Mesenchymal stem cell (in vitro differentiated cells and primary cell): ENCODE data around the gene SLC39A8.
"Not testable (repeated sequence)": the region's sequence is repeated elsewhere in the genome, so short reads cannot be mapped to it uniquely, and the experiment has no call there.

ENCODE experiments used
- DNase-seq: peaks from one replicate; pipeline ENCODE4 v3.0.0-alpha.2; 2013
- H2AFZ ChIP-seq: one replicate; pipeline ENCODE4 v1.6.1; 2013; ENCODE audit warnings: low read depth, mild to moderate bottlenecking, control low read depth, inconsistent platforms, low read length, moderate library complexity
- H2AK5ac ChIP-seq: 2 replicates; pipeline ENCODE4 v1.6.1; 2013; ENCODE audit warnings: low read length, moderate library complexity, mild to moderate bottlenecking, inconsistent platforms; ENCODE audit not compliant: severe bottlenecking
- H2BK120ac ChIP-seq: one replicate; pipeline ENCODE4 v1.6.1; 2013; ENCODE audit warnings: low read depth, mild to moderate bottlenecking, inconsistent platforms, low read length, moderate library complexity
- H2BK12ac ChIP-seq, 2 experiments: one replicate each; pipeline ENCODE4 v1.6.1; 2013; ENCODE audit warnings: inconsistent platforms in 2 of 2, low read length in 2 of 2, mild to moderate bottlenecking in 2 of 2, moderate library complexity in 2 of 2, control low read depth in 1 of 2
- H2BK15ac ChIP-seq: one replicate; pipeline ENCODE4 v1.6.1; 2013; ENCODE audit warnings: mild to moderate bottlenecking, low read depth, inconsistent platforms; ENCODE audit not compliant: poor library complexity, severe bottlenecking
- H2BK5ac ChIP-seq: 2 replicates; pipeline ENCODE4 v1.6.1; 2013; ENCODE audit warnings: low read depth, mild to moderate bottlenecking, low read length, control low read depth, inconsistent platforms; ENCODE audit not compliant: poor library complexity, severe bottlenecking
- H3K14ac ChIP-seq, 2 experiments: one replicate each; pipeline ENCODE4 v1.6.1; 2013; ENCODE audit warnings: inconsistent platforms in 2 of 2, low read length in 2 of 2, control low read depth in 1 of 2, mild to moderate bottlenecking in 1 of 2, moderate library complexity in 1 of 2
- H3K18ac ChIP-seq, 2 experiments: one replicate each; pipeline ENCODE4 v1.6.1; 2013; ENCODE audit warnings: inconsistent platforms in 2 of 2, low read length in 2 of 2, control low read depth in 1 of 2, low read depth in 1 of 2, mild to moderate bottlenecking in 1 of 2
- H3K23ac ChIP-seq, 2 experiments: one replicate each; pipeline ENCODE4 v1.6.1; 2013; ENCODE audit warnings: inconsistent platforms in 2 of 2, low read length in 2 of 2, mild to moderate bottlenecking in 2 of 2, moderate library complexity in 2 of 2, control low read depth in 1 of 2
- H3K27ac ChIP-seq: 2 replicates; pipeline ENCODE4 v1.5.1; 2013; ENCODE audit warnings: mild to moderate bottlenecking, moderate library complexity, low read length, control low read depth, inconsistent platforms; ENCODE audit not compliant: poor library complexity, severe bottlenecking
- H3K27me3 ChIP-seq, 2 experiments: 2 replicates each; pipeline versions ENCODE4 v1.6.1 to v1.7.0; 2013; ENCODE audit warnings: low read length in 2 of 2, mild to moderate bottlenecking in 2 of 2, moderate library complexity in 2 of 2, control low read depth in 1 of 2, inconsistent platforms in 1 of 2; ENCODE audit not compliant: control insufficient read depth in 1 of 2, insufficient read depth in 1 of 2
- H3K36me3 ChIP-seq, 2 experiments: 2 replicates each; pipeline versions ENCODE4 v1.6.1 to v1.7.0; 2013; ENCODE audit warnings: low read length in 2 of 2, control low read depth in 1 of 2, inconsistent platforms in 1 of 2, low read depth in 1 of 2, mild to moderate bottlenecking in 1 of 2; ENCODE audit not compliant: insufficient read depth in 2 of 2, control insufficient read depth in 1 of 2
- H3K4ac ChIP-seq, 2 experiments: one replicate each; pipeline ENCODE4 v1.6.1; 2013; ENCODE audit warnings: inconsistent platforms in 2 of 2, low read length in 2 of 2, mild to moderate bottlenecking in 2 of 2, moderate library complexity in 2 of 2, control low read depth in 1 of 2, low read depth in 1 of 2
- H3K4me1 ChIP-seq: 2 replicates; pipeline ENCODE4 v1.6.1; 2013; ENCODE audit warnings: low read depth, low read length, control low read depth; ENCODE audit not compliant: control insufficient read depth, insufficient read depth
- H3K4me2 ChIP-seq: 2 replicates; pipeline ENCODE4 v1.6.1; 2013; ENCODE audit warnings: low read length, mild to moderate bottlenecking, inconsistent platforms; ENCODE audit not compliant: poor library complexity, severe bottlenecking
- H3K4me3 ChIP-seq, 2 experiments: 2 replicates each; pipeline versions ENCODE4 v1.5.1 to v1.7.0; 2013; ENCODE audit warnings: low read length in 2 of 2, mild to moderate bottlenecking in 2 of 2, control low read depth in 1 of 2, low read depth in 1 of 2; ENCODE audit not compliant: insufficient read depth in 1 of 2
- H3K79me1 ChIP-seq: replicated peaks from 2 replicates; pipeline ENCODE4 v1.6.1; 2013; ENCODE audit warnings: mild to moderate bottlenecking, control low read depth, low read length, inconsistent platforms; ENCODE audit not compliant: poor library complexity, severe bottlenecking
- H3K9ac ChIP-seq: 2 replicates; pipeline ENCODE4 v1.7.0; 2013; ENCODE audit warnings: mild to moderate bottlenecking, low read length, moderate library complexity
- H3K9me3 ChIP-seq: 2 replicates; pipeline ENCODE4 v1.7.0; 2013; ENCODE audit warnings: mild to moderate bottlenecking, low read length; ENCODE audit not compliant: control insufficient read depth
- H4K8ac ChIP-seq: one replicate; pipeline ENCODE4 v1.6.1; 2013; ENCODE audit warnings: inconsistent platforms, mild to moderate bottlenecking, low read length, moderate library complexity
- H4K91ac ChIP-seq: one replicate; pipeline ENCODE4 v1.6.1; 2013; ENCODE audit warnings: mild to moderate bottlenecking, low read length, inconsistent platforms
- WGBS: methylation state at CpG from one replicate; pipeline ENCODE4 v1.1.7; 2013; ENCODE audit warnings: mixed read lengths; 5-methylcytosine and 5-hydroxymethylcytosine counted together

SLC39A8 gene

DNA sequence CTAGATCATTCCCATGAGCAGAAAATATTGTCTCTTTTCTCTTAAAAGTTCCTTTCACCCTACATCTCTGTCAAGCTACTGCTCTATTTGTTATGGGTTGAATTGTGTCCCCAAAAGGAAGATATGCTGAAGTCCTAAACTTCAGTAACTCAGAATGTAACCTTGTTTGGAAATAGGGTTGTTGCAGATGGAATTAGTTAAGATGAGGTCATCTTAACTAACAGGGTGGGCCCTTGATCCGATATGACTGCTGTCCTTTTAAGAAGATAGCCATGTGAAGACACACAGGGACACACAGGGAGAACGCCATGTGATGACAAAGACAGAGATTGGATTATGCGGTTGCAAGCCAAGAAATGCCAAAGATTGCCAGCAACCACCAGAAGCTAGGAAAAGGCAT is 12.8 kb upstream of the SLC39A8 start:
- H3K9ac ChIP-seq, result no peak overlapping the region
- no peak overlapping the region for H4K91ac ChIP-seq
- no peak overlapping the region for H4K8ac ChIP-seq
- H3K4ac ChIP-seq, result no peak overlapping the region
- H3K27ac ChIP-seq, result no peak overlapping the region
- no peak overlapping the region for H2AK5ac ChIP-seq
- no peak overlapping the region for H3K4me2 ChIP-seq
- H3K18ac ChIP-seq, result no peak overlapping the region
- no peaks in the 10 kb centered on the region for H3K27me3 ChIP-seq
- no peaks in the 10 kb centered on the region for H3K4me1 ChIP-seq
- no peak overlapping the region for H3K4me3 ChIP-seq
- H2BK12ac ChIP-seq, result no peak overlapping the region
- no peaks in the 10 kb centered on the region for H3K36me3 ChIP-seq
- H3K79me1 ChIP-seq, result no peaks in the 10 kb centered on the region
- H2BK120ac ChIP-seq, result no peak overlapping the region
- no peak overlapping the region for H2AFZ ChIP-seq
- H3K9me3 ChIP-seq, result no peaks in the 10 kb centered on the region
- H2BK5ac ChIP-seq, result no peak overlapping the region
- no peak overlapping the region for H3K23ac ChIP-seq
- 94% methylated on average over 3 of the region's 3 CpGs for WGBS
- no peak overlapping the region for H3K14ac ChIP-seq
- no peak for DNase-seq
- no peak overlapping the region for H2BK15ac ChIP-seq

DNA sequence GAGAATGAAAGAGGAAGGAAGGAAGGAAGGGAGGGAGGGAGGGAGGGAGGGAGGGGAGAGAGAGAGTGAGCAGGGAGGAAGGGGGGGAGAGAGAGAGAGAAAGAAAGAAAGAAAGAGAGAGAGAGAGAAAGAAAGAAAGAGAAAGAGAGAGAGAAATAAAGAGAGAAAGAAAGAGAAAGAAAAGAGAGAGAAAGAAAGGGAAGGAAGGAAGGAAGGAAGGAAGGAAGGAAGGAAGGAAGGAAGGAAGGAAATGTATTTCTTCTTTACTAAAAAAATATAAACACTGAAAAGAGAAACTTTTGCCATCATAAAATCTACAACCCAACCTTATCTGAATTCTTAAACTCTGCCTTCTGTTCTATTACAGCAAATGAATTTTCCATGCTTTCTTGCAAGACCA is 12.4 kb upstream of the SLC39A8 start:
- not testable (repeated sequence) for H3K18ac ChIP-seq, H4K8ac ChIP-seq, H2AFZ ChIP-seq, H3K4me1 ChIP-seq, H3K4me3 ChIP-seq, H3K36me3 ChIP-seq, H2AK5ac ChIP-seq, H3K14ac ChIP-seq, H3K9ac ChIP-seq, H2BK12ac ChIP-seq, H3K27ac ChIP-seq, H3K23ac ChIP-seq, H3K27me3 ChIP-seq, H4K91ac ChIP-seq, H3K4me2 ChIP-seq, H2BK5ac ChIP-seq, H3K79me1 ChIP-seq, H3K4ac ChIP-seq, H2BK120ac ChIP-seq, DNase-seq, H2BK15ac ChIP-seq, H3K9me3 ChIP-seq

DNA sequence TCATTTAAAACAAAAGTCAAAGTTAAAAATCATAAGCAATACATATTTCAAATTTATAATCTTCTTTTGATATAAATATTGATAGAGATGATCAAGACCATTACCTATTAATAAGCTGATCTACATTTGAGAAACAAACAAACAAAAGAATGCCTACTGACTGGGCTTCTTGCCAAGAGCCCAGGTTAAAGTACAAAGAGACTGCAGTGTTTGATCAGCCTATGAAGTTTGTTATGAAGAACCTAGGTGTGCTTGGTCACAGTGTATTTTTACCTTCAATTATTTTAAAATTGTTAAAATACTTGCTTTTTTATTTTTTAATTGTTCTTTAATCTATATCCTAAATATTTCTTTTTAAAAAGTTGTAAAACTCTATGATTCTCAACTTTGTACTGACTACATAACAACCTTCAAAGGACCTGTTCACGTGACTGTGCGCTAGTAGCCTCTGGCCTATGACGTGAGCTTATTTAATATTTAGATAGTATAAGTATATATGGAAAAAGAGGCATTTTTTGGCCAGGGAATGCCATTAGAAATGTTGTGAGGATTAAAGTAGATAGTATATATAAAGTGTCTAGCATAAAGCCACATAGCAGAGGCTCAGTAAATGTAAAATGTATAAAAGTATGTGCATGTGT is 11.4 kb upstream of the SLC39A8 start:
- no peak for DNase-seq
- WGBS, result 87% methylated on average over 3 of the region's 3 CpGs
- H3K23ac ChIP-seq, result no peak overlapping the region

DNA sequence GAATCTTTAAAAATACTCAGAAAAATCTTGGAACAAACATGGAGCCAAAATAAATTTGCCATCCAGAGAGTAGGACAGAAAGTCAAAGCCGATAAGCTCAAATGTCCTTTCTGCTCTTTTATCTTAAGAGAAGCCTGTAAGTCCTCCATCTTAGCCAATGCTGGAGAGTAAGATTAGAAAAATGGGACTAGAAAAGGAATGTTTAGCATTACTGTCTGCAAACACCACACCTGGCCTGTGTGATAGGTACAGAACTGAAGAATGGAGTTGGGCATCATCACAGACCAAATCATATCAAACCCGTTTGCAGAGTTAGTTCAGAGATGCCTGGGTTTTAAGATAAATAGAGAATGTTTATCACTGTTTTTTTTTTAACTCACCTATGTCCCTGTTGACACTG is 10.5 kb upstream of the SLC39A8 start:
- no peaks in the 10 kb centered on the region for H3K27me3 ChIP-seq
- H4K91ac ChIP-seq, result no peak overlapping the region
- no peaks in the 10 kb centered on the region for H3K4me1 ChIP-seq
- no peak overlapping the region for H3K14ac ChIP-seq
- no peak overlapping the region for H3K4me3 ChIP-seq
- no peak overlapping the region for H2BK120ac ChIP-seq
- H3K9me3 ChIP-seq, result no peaks in the 10 kb centered on the region
- no peak overlapping the region for H4K8ac ChIP-seq
- no peak overlapping the region for H3K4me2 ChIP-seq
- no peak overlapping the region for H2BK12ac ChIP-seq
- no peak overlapping the region for H3K27ac ChIP-seq
- no peak overlapping the region for H3K4ac ChIP-seq
- no peaks in the 10 kb centered on the region for H3K36me3 ChIP-seq
- H3K23ac ChIP-seq, result no peak overlapping the region
- H3K9ac ChIP-seq, result no peak overlapping the region
- no peak overlapping the region for H3K18ac ChIP-seq
- no peak overlapping the region for H2AFZ ChIP-seq
- WGBS, result 100% methylated on average over 1 of the region's 2 CpGs
- no peak overlapping the region for H2AK5ac ChIP-seq
- H3K79me1 ChIP-seq, result no peaks in the 10 kb centered on the region
- no peak overlapping the region for H2BK5ac ChIP-seq
- H2BK15ac ChIP-seq, result no peak overlapping the region
- DNase-seq, result no peak

More for the DNA sequence above, 11.4 kb upstream of the SLC39A8 start:
- no peak overlapping the region for H2AFZ ChIP-seq
- H3K14ac ChIP-seq, result no peak overlapping the region
- H2BK120ac ChIP-seq, result no peak overlapping the region
- H2BK12ac ChIP-seq, result no peak overlapping the region
- H3K79me1 ChIP-seq, result no peaks in the 10 kb centered on the region
- no peak overlapping the region for H4K8ac ChIP-seq
- H2BK15ac ChIP-seq, result no peak overlapping the region
- H3K18ac ChIP-seq, result no peak overlapping the region
- no peak overlapping the region for H3K9ac ChIP-seq
- H3K27me3 ChIP-seq, result no peaks in the 10 kb centered on the region
- no peak overlapping the region for H4K91ac ChIP-seq
- no peak overlapping the region for H2BK5ac ChIP-seq
- H3K27ac ChIP-seq, result no peak overlapping the region
- H3K4me1 ChIP-seq, result no peaks in the 10 kb centered on the region
- H3K4me2 ChIP-seq, result no peak overlapping the region
- no peak overlapping the region for H3K4ac ChIP-seq
- H2AK5ac ChIP-seq, result no peak overlapping the region
- H3K4me3 ChIP-seq, result no peak overlapping the region
- no peaks in the 10 kb centered on the region for H3K9me3 ChIP-seq
- H3K36me3 ChIP-seq, result no peaks in the 10 kb centered on the region
